Omental fat pad (tissue), 4 donors: Measurements from ENCODE around the gene RPRD1B. TPM values are rescaled to one million over a fixed set of nuclear protein-coding genes. Genes with fewer than 3 reads are reported as not detected.

Experiments used
- ATAC-seq: fragments of 150-250 bp; one replicate; pipeline ENCODE4 v1.9.1; 2016; ENCODE audit warnings: mild to moderate bottlenecking, moderate library complexity; ENCODE audit not compliant: low FRiP score
- DNase-seq: peaks from one replicate; pipeline ENCODE4 v3.0.0-alpha.2; 2019; ENCODE audit warnings: low spot score
- total RNA-seq, 4 donors: library from RNA; depleted of rRNA; stranded (reverse); fragments of >200 nt; gene quantifications; one replicate each; pipeline ENCODE4 v1.1.0, GENCODE V29; 2016
- TF ChIP-seq, protein P1 (sequence below), 3 donors: fragments of 450-650 bp; IDR thresholded peaks; one replicate each; pipeline ENCODE4 v1.5.1; 2016 to 2017; ENCODE audit warnings: antibody characterized with exemption in 3 of 3, mild to moderate bottlenecking in 3 of 3, moderate library complexity in 2 of 3

Gene RPRD1B
- total RNA-seq, 4 donors from 2014 or later = 24.1 to 33.5 (median 28.2) TPM

DNA sequence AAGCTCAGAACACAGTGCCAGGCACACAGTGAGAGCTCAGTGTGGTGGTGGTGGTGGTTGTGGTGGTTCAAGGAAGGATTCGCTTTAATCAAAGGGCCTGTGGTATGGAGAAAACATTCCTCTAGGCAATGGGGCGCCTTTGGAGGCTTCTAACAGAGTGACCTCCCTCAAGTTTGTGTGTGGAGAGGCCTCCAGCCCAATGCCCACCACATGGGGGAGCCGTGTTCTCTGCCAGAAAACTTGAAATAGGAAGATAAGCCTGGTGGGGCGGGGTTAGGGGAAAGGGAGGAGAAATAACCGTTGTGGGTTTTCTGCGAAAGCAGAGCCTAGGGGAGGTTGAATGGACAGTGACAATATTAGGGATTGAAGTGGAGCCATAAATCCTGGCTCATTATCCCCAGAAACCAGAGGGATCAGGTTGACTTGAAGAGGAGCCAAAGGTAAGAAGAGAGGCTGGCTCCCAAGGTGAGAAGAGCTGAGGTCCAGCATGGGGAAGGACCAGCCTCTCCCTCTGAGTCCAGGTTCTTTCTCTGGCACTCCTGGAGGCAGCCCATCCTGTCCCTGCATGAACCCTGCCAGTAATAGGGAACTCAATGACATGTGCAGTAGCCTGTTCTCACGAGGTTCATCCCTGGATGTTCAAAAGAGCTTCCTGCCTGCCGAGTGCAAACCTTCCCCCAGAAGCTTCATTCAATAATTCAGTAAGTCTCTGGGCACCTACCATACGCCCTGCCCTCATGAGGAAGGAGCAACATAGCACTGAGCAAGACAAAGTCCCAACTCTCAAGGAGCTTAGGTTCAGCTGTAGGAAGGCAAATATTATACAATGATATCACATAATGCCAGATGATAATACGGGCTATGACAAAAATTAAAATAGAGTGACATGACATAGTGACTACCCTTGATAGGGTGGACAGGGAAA, 80.1 kb downstream of the RPRD1B start:
- DNase-seq (no peak), ATAC-seq (no peak)
- TF ChIP-seq, protein P1, sequence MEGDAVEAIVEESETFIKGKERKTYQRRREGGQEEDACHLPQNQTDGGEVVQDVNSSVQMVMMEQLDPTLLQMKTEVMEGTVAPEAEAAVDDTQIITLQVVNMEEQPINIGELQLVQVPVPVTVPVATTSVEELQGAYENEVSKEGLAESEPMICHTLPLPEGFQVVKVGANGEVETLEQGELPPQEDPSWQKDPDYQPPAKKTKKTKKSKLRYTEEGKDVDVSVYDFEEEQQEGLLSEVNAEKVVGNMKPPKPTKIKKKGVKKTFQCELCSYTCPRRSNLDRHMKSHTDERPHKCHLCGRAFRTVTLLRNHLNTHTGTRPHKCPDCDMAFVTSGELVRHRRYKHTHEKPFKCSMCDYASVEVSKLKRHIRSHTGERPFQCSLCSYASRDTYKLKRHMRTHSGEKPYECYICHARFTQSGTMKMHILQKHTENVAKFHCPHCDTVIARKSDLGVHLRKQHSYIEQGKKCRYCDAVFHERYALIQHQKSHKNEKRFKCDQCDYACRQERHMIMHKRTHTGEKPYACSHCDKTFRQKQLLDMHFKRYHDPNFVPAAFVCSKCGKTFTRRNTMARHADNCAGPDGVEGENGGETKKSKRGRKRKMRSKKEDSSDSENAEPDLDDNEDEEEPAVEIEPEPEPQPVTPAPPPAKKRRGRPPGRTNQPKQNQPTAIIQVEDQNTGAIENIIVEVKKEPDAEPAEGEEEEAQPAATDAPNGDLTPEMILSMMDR (IDR thresholded peaks at IDR 0.05) = no peak

DNA sequence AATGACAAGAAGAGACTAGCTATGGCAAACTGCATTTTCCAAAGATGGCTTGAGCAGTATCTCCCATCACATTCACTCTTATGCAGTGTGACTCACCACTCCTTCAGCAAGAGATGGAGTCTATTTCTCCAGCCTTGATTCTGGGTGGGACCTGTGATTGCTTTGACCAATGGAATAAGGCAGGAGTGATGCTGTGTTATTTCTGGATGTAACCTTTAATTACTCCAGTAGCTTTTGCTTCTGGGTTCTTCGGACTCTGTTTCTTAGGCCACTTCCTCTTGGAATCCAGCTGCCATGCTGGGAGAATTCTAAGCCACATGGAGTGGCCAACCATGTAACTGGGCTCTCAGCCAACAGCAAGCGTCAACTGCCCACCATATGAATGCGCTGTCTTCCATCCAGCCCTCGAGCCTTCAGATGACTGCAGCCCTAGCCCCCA, 80.8 kb downstream of the RPRD1B start:
- TF ChIP-seq, protein P1 (IDR thresholded peaks at IDR 0.05) = no peak
- ATAC-seq (no peak), DNase-seq (no peak)

- TF ChIP-seq, protein P1 (IDR thresholded peaks at IDR 0.05) = no peak
- DNase-seq (no peak), ATAC-seq (no peak)
Measured at GRCh38 chr20:38115205-38115604, 81.7 kb downstream of the RPRD1B start.

GRCh38 chr20:38115896-38116295, 82.3 kb downstream of the RPRD1B start:
- no peak for ATAC-seq
- TF ChIP-seq, protein P1 (IDR thresholded peaks at IDR 0.05) = no peak
- no peak for DNase-seq

DNA sequence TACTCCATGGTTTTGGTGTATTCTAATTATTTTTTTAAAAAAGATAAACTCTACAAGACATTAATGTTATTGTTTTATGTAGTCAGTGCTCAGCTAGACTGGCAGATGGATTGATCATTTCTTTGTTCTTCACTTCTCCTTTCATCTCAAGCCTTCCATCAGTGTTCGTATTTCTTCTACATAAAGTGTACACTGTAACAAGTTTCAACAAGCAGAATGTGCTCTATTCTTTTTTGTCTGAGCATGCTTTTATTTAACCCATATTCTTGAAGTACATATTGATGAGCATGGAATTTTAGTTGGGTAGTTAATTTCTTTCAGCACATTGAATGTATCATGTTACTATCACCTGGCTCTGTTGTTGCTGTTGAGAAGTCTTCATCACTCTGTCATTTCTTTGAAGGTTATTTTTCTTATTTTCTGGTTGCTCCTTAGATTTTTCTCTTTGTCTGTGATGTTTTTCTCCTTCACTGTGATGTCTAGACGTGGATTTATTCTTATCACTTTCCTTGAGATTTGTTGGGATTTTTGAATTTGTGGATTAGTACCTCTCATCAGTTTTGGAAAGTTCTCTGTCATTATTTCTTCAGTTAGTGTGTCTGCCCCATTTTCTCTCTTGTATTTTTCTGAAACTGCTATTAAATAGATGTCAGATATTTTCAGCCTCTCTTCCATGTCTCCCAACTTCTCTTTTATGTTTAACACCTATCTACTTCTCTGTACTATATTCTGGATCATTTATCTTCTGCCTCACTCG, 83.0 kb downstream of the RPRD1B start:
- TF ChIP-seq, protein P1 (IDR thresholded peaks at IDR 0.05) = no peak
- no peak for DNase-seq
- ATAC-seq = no peak

DNA sequence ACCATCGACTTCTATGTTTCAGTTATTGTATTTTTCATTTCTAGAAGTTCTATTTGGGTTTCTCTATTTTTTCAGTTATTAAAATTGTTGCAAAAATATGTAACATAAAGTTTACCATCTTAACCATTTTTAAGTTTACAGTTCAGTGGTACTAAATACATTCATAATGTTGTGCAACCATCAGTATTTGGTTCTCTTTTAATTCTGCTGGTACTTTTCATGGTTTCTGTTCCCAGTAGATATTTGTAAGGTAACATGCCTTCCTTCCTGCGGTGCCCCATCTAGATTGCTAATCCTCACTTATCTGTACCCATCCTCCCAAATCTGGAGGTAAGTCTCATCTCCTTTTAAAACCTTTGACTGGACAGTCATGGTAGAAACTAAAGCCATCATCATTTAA, 83.7 kb downstream of the RPRD1B start:
- DNase-seq (no peak), ATAC-seq (no peak)
- TF ChIP-seq, protein P1 (IDR thresholded peaks at IDR 0.05) = no peak
